HepG2 (cell line): Measurements from ENCODE around the gene NAIF1. TPM values are rescaled to one million over a fixed set of nuclear protein-coding genes. Genes with fewer than 3 reads are reported as not detected.

Source experiments
- ADNP ChIP-seq: sonication (generic); formaldehyde crosslinking; IDR thresholded peaks from 2 replicates; pipeline ENCODE4 v1.4.0; 2020; ENCODE audit warnings: missing genetic modification reagents
- ASH2L ChIP-seq: fragments of 300-600, 200-600 bp; sonication (generic); IDR thresholded peaks from 2 replicates; pipeline ENCODE4 v1.7.0; 2017; ENCODE audit warnings: low read depth, mild to moderate bottlenecking, moderate library complexity, mixed read lengths, low read length; ENCODE audit not compliant: insufficient read length
- ATF6 ChIP-seq: sonication (generic); formaldehyde crosslinking; conservative IDR thresholded peaks from 2 replicates; pipeline ENCODE4 v1.4.0; 2020; ENCODE audit warnings: missing genetic modification reagents
- CBX5 ChIP-seq: sonication (generic); formaldehyde crosslinking; IDR thresholded peaks from 2 replicates; pipeline ENCODE4 v1.4.0; 2020; ENCODE audit warnings: missing genetic modification reagents, borderline replicate concordance
- ELF1 ChIP-seq: sonication (generic); formaldehyde crosslinking; IDR thresholded peaks from 2 replicates; pipeline ENCODE4 v1.4.0; 2020; ENCODE audit warnings: missing genetic modification reagents
- EP300 ChIP-seq, 3 experiments: sonication (generic) in 1 of 3; formaldehyde crosslinking in 1 of 3; IDR thresholded peaks; 2 replicates each; pipeline versions ENCODE4 v1.5.1 to v1.6.1; 2011 to 2020; ENCODE audit warnings: low read depth in 2 of 3, low read length in 2 of 3, borderline replicate concordance in 1 of 3, improper control_type of control experiment in 1 of 3, mild to moderate bottlenecking in 1 of 3, missing genetic modification reagents in 1 of 3, moderate library complexity in 1 of 3
- FOXP1 ChIP-seq, 2 experiments: fragments of 450-650 bp in 1 of 2; IDR thresholded peaks; 2 replicates each; pipeline ENCODE4 v1.6.1; 2017 to 2018; ENCODE audit warnings: antibody characterized with exemption in 1 of 2
- MLLT10 ChIP-seq: sonication (generic); formaldehyde crosslinking; IDR thresholded peaks from 2 replicates; pipeline ENCODE4 v1.4.0; 2020; ENCODE audit warnings: missing genetic modification reagents
- NFYC ChIP-seq: IDR thresholded peaks from 2 replicates; pipeline ENCODE4 v1.6.1; 2016; ENCODE audit warnings: missing genetic modification reagents, missing compliant biosample characterization
- ONECUT2 ChIP-seq: sonication (generic); formaldehyde crosslinking; IDR thresholded peaks from 2 replicates; pipeline ENCODE4 v1.4.0; 2020; ENCODE audit warnings: missing genetic modification reagents
- PHF21A ChIP-seq: sonication (generic); formaldehyde crosslinking; IDR thresholded peaks from 2 replicates; pipeline ENCODE4 v1.5.0; 2020; ENCODE audit warnings: mild to moderate bottlenecking, missing genetic modification reagents
- SOX5 ChIP-seq: IDR thresholded peaks from 2 replicates; pipeline ENCODE4 v1.6.1; 2016; ENCODE audit warnings: borderline replicate concordance
- STAG1 ChIP-seq: sonication (generic); formaldehyde crosslinking; IDR thresholded peaks from 2 replicates; pipeline ENCODE4 v1.4.0; 2020; ENCODE audit warnings: missing genetic modification reagents
- TEAD2 ChIP-seq: sonication (generic); formaldehyde crosslinking; IDR thresholded peaks from 2 replicates; pipeline ENCODE4 v1.9.0; 2021; ENCODE audit warnings: missing genetic modification reagents
- THRA ChIP-seq: sonication (generic); formaldehyde crosslinking; IDR thresholded peaks from 2 replicates; pipeline ENCODE4 v1.4.0; 2020; ENCODE audit warnings: missing genetic modification reagents, borderline replicate concordance
- ZBTB2 ChIP-seq: sonication (generic); formaldehyde crosslinking; IDR thresholded peaks from 2 replicates; pipeline ENCODE4 v1.8.0; 2022; ENCODE audit warnings: low read depth, missing genetic modification reagents
- ZBTB21 ChIP-seq: sonication (generic); formaldehyde crosslinking; IDR thresholded peaks from 2 replicates; pipeline ENCODE4 v1.4.0; 2020; ENCODE audit warnings: missing genetic modification reagents
- ZBTB33 ChIP-seq: sonication (generic); formaldehyde crosslinking; IDR thresholded peaks from 2 replicates; pipeline ENCODE4 v1.4.0; 2020; ENCODE audit warnings: missing genetic modification reagents
- ZNF784 ChIP-seq: sonication (generic); formaldehyde crosslinking; IDR thresholded peaks from 2 replicates; pipeline ENCODE4 v1.5.1; 2020; ENCODE audit warnings: missing genetic modification reagents, mild to moderate bottlenecking, borderline replicate concordance
- ZNF841 ChIP-seq: sonication (generic); formaldehyde crosslinking; IDR thresholded peaks from 2 replicates; pipeline ENCODE4 v1.8.1; 2023; ENCODE audit warnings: missing genetic modification reagents, borderline replicate concordance
- ZNF879 ChIP-seq: sonication (generic); formaldehyde crosslinking; IDR thresholded peaks from 2 replicates; pipeline ENCODE4 v1.8.1; 2023; ENCODE audit warnings: missing genetic modification reagents
- ZSCAN31 ChIP-seq: sonication (generic); formaldehyde crosslinking; IDR thresholded peaks from 2 replicates; pipeline ENCODE4 v1.5.0; 2020; ENCODE audit warnings: low read depth, mild to moderate bottlenecking, missing genetic modification reagents
- polyA plus RNA-seq, 8 experiments: library from polyadenylated mRNA; depleted of rRNA in 3 of 8; stranded (reverse) in 7 of 8; unstranded in 1 of 8; fragments of >200 nt; fragmentation: Illumina TruSeq in 4 of 8; extraction: Trizol in 4 of 8; gene quantifications; 2 replicates each; pipeline versions ENCODE4 v1.2.1 to v1.2.3, GENCODE V29; 2011 to 2016; ENCODE audit warnings: low read depth in 4 of 8, missing spikeins in 1 of 8, mixed read lengths in 1 of 8; ENCODE audit not compliant: insufficient read depth in 1 of 8
- total RNA-seq, 5 experiments: library from RNA; depleted of rRNA; stranded (reverse); fragments of >200 nt; fragmentation: Illumina TruSeq; extraction: Trizol; gene quantifications; 2 replicates each; pipeline ENCODE4 v1.2.3, GENCODE V29; 2016; ENCODE audit warnings: low read depth in 1 of 5

The NAIF1 gene
- total and polyA plus RNA-seq, 2 of the 13 experiments (the other 11 are each of a cell fraction or from before 2014, with no cell fraction given), result 6.0 to 6.9 TPM

GRCh38 chr9:128094950-128095544, 27.9 kb upstream of the NAIF1 start (continued):
- TF ChIP-seq SOX5 (CRISPR knock-in tag) (peak; percentile 8; the same call in 1 of the 2 replicates), NFYC (CRISPR knock-in tag) (no peak), ADNP (CRISPR knock-in tag) (no peak), ZNF879 (no peak), ZBTB21 (CRISPR knock-in tag) (no peak), ONECUT2 (no peak), ZNF841 (no peak), TEAD2 (CRISPR knock-in tag) (no peak), STAG1 (CRISPR knock-in tag) (no peak), ELF1 (CRISPR knock-in tag) (no peak), EP300 (IDR thresholded peaks at IDR 0.05; ENCODE audit: low read depth in 2 of 2, low read length in 2 of 2) (peak in 1 of 2 experiments; percentile 42; a peak in 1 of 4 replicates), EP300 (CRISPR knock-in tag; IDR thresholded peaks at IDR 0.05; ENCODE audit: borderline replicate concordance) (no peak), FOXP1 (IDR thresholded peaks at IDR 0.05) (no peak), FOXP1 (CRISPR knock-in tag; IDR thresholded peaks at IDR 0.05) (no peak), ZBTB2 (no peak), CBX5 (CRISPR knock-in tag) (no peak), ZBTB33 (CRISPR knock-in tag) (no peak), PHF21A (CRISPR knock-in tag) (peak; percentile 39; the same call in 1 of the 2 replicates), ASH2L (no peak), THRA (CRISPR knock-in tag) (peak; percentile 29; the same call in 1 of the 2 replicates), ZSCAN31 (no peak), MLLT10 (no peak), ZNF784 (CRISPR knock-in tag) (no peak), ATF6 (CRISPR knock-in tag) (no peak)
